OCI-M2 (cell line): ENCODE data around the gene RANBP2.
A peak's percentile ranks its signal among the peaks of the same experiment; 100 is the strongest.

ENCODE experiments used
- DNase-seq: peaks from one replicate; lab custom pipeline; 2025; ENCODE audit not compliant: unreplicated experiment; lab: John Stamatoyannopoulos, UW

The RANBP2 gene

GRCh38 chr2:108776475-108776874 lies 57.2 kb downstream of the RANBP2 start:
- no peak for DNase-seq

DNA sequence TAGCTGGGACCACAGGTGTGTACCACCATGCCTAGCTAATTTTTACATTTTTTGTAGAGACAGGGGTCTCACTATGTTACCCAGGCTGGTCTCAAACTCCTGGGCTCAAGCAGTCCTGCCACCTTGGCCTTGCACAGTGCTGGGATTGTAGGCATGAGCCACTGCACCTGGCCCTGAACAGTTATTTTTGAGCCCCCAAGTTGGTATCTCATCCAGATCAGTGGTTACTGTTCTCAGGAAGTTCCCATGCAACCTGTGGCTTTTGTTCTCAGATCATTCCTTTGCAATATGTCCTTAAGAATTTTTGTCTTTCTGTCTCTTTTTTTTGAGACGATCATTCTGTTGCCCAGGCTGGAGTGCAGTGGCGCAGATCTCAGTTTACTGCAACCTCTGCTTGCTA lies 59.6 kb downstream of the RANBP2 start:
- DNase-seq, result no peak

GRCh38 chr2:108786008-108786353 lies 66.7 kb downstream of the RANBP2 start:
- no peak for DNase-seq

- peak; percentile 68 for DNase-seq
Observed at GRCh38 chr2:108786354-108787215, 67.3 kb downstream of the RANBP2 start, which contains the start of gene CCDC138. TSS of gene CCDC138 (plus strand) at chr2:108786771. CDS start at chr2:108786823, 52 bp downstream.

DNA sequence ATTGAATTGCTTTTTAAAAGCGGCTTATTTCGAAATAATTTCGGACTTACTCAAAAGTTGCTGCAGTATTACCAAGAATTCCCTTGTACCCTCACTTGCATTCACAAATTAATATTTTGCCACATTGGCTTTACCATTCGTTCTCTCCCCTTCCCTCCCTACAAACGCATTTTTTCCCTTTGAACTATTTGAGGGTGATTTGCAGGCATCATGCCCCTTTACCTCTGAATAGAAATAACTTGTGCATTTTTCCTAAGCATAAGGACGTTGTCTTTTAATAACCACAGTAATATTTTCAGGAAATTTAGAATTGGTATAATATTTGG lies 67.9 kb downstream of the RANBP2 start:
- DNase-seq, result no peak

DNA sequence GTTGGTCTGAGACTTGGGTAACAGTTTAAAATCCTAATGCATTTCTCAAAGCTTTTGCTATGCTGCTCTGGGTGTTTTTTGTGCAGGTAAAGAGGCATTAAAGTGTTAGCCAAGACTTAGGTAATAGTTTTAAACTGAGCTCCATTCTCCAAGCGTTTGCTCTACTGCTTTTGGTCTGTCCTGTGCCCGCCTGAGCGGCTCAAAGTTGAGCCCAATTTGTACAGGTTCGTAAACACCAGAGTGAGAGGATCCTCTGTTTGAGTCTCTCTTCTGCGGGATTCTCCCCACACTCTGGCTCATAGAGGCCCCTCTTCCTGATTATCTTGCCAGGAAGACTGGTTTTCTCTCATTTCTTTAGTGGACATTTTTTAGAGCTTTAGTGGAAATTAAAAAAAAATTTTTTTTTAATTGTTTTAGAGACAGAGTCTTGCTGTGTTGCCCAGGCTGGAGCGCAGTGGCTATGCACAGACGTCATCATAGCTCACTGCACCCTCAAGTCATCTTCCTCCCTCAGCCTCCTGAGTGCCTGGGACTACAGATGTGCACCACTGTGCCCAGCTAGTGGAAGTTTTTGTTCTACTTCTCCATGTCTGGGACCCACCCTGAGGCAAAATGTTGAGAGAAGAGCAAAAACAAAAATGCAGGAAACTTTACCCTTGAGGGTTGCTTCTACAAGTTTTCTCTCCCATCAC lies 83.9 kb downstream of the RANBP2 start:
- no peak for DNase-seq

DNA sequence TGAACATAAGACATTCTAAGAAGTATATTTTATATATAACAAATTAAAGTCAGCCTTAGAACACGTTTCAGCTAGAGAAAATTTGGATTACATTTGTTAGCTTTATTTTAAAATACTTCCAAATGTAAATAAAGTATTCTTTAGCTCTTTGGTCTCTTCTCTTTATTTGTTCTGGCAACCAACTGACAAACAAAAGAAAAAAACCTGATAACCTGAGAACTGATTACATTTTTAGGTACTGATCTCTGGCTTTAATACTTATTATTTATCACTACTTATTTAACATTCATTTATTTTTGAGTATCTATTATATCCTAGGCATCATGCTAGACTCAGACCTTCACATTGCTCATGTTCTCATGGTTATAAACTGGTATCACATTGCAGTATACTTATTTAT lies 85.8 kb downstream of the RANBP2 start:
- no peak for DNase-seq

GRCh38 chr2:108805782-108806181 lies 86.5 kb downstream of the RANBP2 start:
- no peak for DNase-seq

GRCh38 chr2:108806371-108807113 lies 87.3 kb downstream of the RANBP2 start:
- no peak for DNase-seq

- DNase-seq, result no peak
Observed at GRCh38 chr2:108809936-108810335, 90.7 kb downstream of the RANBP2 start.

DNA sequence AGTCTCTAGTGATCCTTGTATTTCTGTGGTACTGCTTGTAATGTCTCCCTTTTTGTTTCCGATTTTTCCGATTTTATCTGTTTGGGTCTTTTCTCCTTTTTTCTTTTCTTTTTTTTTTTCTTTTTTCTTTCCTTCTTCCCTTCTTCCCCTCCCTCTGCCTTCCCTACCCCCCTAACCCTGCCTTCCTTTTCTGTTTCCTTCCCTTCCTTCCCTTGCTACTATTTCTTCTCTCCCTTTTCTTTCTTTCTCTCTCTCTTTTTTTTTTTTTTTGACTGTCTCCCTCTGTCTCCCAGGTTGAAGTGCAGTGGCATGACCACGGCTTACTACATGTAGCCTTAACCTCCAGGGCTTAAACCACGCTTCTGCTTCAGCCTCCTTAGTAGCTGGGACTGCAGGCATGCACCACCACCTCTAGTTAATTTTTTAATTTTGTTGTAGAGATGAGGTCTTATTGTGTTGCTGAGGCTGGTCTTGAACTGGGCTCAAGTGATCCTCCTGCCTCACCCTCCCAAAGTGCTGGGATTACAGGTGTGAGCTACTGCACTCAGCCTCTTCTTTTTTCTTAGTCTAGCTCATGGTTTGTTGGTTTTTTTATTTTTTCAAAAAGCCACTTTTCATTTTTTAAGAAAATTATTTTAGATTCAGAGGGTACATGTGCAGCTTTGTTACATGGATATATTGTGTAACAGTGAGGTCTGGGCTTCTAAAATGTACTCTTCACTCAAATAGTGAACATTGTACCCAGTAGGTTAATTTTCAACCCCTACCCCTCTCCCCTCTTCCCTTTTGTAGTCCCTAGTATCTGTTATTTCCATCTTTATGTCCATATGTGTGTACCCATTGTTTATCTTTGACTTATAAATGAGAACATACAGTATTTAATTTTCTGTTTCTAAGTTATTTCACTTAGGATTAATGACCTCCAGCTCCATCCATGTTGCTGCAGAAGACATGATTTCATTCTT lies 92.0 kb downstream of the RANBP2 start:
- no peak for DNase-seq

DNA sequence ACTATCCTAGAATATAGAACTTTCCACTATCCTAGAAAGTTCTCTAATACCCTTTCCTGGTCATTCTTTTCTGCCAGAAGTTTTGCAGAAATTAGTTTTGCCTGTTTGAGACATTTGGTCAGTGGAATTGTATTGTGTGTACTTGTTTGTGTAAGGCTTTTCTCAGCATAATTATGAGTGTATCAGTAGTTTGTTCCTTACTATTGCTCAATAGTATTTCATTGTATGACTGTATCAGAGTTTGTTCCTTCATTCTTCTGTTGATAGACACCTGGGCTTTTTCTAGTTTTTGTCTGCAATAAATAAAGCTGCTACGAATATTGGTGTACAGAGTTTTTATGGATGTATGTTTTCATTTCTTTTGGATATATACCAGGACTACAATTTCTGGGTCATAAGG lies 94.5 kb downstream of the RANBP2 start:
- DNase-seq, result no peak

DNA sequence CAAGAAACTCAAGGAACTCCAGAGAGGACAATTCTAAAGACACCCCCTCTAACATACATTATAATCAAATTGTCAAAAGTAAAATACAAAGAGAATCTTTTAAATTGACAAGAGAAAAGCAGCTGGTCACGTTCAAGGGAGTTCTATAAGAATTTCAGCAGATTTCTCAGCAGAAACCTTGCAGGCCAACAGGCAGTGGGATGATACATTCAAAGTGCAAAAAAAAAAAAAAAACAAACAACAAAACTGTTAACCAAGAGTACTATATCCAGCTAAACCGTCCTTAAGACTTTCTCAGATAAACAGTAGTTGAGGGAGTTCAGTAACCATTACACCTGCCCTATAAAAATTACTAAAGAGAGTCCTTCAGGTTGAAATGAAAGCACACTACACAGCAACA lies 101.2 kb downstream of the RANBP2 start:
- no peak for DNase-seq

- no peak for DNase-seq
Observed at GRCh38 chr2:108823286-108823685, 104.0 kb downstream of the RANBP2 start.

DNA sequence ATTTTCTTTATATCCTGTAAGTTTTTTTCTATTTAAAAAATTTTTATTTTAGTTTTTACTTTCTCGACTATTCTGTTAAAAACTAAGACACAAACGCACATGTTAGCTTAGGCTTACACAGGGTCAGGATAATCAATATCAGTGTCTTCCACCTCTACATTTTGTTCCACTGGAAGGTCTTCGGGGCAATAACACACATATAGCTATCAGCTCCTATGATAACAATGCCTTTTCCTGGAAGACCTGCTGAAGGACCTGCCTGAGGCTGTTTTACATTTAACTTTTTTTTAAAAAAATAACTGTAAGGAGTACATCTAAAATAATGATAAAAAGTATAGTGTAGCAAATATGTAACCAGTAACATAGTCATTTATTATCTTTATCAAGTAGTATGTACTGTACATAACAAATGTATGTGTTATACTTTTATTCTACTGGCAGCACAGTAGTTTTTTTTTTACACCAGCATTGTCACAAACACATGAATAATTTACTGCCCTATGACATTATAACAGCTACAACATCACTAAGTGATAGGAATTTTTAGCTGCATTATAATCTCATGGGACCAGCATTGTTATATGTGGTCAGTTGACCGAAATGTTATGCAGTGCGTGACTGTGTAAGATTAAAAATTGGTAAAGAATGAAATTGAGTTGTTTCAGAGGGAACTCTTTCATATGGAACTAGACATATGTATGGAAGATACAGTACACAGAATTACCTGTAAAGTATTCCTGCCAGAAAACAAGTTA lies 105.2 kb downstream of the RANBP2 start:
- DNase-seq, result no peak

DNA sequence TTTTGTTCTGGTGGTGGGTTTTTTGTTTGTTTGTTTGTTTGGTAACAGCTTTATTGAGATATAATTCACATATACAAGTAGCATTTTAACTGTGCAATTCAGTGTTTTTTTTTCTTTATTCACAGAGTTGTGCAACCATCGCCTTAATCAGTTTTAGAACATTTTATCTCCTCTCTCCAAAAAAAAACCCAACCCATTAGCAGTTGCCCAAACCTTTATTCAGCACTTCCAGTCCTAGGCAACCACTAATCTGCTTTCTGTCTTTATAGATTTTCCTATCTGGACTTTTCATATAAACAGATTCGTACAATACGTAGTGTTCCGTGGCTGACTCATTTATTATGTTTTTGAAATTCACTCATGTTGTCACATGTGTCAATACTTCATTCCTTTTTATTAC lies 106.0 kb downstream of the RANBP2 start:
- DNase-seq, result no peak

DNA sequence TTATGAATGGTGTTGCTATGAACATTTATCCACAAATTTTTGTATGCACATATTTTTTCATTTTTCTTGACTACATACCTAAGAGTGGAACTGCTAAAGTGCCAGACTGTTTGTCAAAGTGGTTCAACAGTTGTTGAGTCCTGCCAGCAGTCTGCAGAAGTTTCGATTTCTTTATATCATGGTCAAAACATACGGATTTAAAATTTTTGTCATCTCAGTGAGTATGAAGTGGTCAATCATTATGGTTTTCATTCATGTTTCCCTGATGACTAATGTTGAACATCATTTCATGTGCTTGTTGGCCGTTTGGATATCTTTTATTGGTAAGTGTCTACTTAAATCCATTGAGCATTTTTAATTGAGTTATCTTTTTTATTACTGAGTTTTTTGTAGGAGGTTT lies 106.5 kb downstream of the RANBP2 start:
- DNase-seq, result no peak

DNA sequence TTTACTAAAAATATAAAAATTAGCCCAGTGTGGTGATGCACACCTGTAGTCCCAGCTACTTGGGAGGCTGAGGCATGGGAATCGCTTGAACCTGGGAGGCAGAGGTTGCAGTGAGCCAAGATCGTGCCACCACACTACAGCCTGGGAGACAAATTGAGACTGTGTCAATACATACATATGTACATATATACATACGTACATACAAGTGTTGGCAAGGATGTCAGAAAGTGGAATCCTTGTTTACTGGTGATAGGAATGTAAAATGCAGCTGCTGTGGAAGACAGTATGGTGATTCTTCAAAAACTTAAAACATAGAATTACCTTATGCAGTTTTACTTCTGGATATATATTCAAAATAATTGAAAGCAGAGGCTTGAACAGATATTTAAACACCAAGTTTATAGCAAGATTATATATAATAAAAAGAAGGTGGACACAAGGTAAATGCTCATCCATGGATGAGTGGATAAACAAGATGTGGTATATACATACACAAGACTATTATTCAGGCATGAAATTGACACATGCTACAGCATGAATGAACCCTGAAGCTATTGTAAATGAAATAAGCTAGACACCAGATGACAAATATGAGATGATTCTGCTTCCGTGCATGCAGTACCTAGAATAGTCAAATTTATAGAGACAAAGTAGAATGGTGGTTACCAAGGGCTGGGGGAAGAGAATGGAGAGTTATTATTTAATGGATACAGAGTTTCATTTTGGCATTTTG lies 110.5 kb downstream of the RANBP2 start:
- no peak for DNase-seq

- no peak for DNase-seq
Observed at GRCh38 chr2:108833219-108833618, 113.9 kb downstream of the RANBP2 start.
